GM12865 (cell line): ENCODE results near the gene SKP2.

Experiments
- DNase-seq: peaks from one replicate; pipeline ENCODE4 v3.0.0; 2010; ENCODE audit warnings: low read depth
- H3K4me3 ChIP-seq: 2 replicates; pipeline ENCODE4 v1.5.1; 2011; ENCODE audit warnings: mild to moderate bottlenecking, low read depth, low read length, control low read depth
- CTCF ChIP-seq: IDR thresholded peaks from 2 replicates; pipeline ENCODE4 v1.5.1; 2011; ENCODE audit warnings: low read length, control low read depth, low read depth, inconsistent platforms; ENCODE audit not compliant: insufficient read depth; ENCODE audit errors: missing control alignments

SKP2 gene

GRCh38 chr5:36156619-36157018 lies 4.7 kb downstream of the SKP2 start:
- TF ChIP-seq CTCF = no peak
- H3K4me3 ChIP-seq = no peak overlapping the region
- DNase-seq = no peak

DNA sequence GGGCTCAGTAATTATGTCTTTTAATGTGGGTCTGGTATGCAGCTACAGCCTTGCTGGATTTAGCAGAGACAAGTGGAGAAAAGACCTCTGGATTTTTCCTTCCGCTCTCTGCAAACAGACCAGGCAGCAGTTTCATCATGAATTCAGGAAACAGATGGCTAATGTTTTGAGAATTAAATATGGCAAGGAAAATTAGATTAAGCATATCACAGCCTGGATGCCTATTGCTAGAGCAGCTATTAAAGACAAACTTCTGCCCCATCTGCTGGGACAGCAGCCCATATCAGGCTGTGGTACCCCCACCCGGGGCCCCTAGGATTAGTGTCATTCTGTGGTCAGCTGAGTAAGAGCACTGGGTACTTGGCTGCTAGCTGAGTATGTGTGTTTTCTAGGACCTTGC lies 6.2 kb downstream of the SKP2 start:
- no peak for DNase-seq
- no peak for TF ChIP-seq CTCF
- no peak overlapping the region for H3K4me3 ChIP-seq

- no peak overlapping the region for H3K4me3 ChIP-seq
- no peak for DNase-seq
- TF ChIP-seq CTCF = no peak
Measured at GRCh38 chr5:36160617-36161016, 8.7 kb downstream of the SKP2 start.

DNA sequence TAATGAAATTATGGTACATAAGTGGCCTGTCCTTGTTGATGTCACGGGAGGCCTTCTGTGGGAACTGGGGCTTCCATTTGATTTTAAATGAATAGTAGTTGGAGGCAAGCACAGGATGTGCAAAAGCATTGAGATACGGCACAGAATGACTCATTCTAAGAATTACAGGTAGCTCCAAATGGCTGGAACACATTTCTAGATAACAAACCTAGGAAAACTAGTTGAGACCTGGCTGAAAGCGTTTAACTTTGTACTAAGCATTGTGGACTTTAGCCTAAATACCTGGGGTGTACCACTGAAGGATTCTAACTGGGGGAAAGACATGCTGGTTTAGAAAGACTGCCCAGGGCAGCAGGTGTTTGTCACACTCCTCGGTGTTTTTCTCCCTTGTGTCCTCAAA lies 9.4 kb downstream of the SKP2 start:
- no peak for DNase-seq
- no peak overlapping the region for H3K4me3 ChIP-seq
- TF ChIP-seq CTCF = no peak

- TF ChIP-seq CTCF = no peak
- no peak overlapping the region for H3K4me3 ChIP-seq
- no peak for DNase-seq
Measured at GRCh38 chr5:36162810-36163486, 11.0 kb downstream of the SKP2 start.

DNA sequence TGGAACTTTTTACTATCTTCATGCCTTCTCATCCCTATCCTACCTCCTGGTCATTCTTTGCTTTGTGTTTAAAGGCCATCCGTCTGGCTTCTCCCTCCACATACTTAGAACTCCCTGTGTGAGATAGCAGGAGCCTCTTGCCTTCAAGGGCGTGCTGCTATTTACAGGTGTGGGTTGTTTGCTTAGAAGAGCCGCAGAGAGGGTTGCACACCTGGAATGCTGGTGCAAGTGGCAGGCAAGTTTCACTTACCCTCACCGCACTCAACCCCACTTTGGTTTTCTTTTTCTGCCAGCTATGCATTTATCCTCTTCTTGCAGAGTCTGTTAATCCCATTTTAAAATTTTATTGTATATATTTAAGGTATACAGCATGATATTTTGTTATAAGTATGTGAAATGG lies 12.6 kb downstream of the SKP2 start:
- no peak for DNase-seq
- H3K4me3 ChIP-seq = no peak overlapping the region
- TF ChIP-seq CTCF = no peak

- TF ChIP-seq CTCF = no peak
- DNase-seq = no peak
- H3K4me3 ChIP-seq = no peak overlapping the region
Measured at GRCh38 chr5:36168737-36169136, 16.8 kb downstream of the SKP2 start.
